Right cardiac atrium (tissue), 5 donors: ENCODE data around the gene PCSK2. TPM values are rescaled to one million over a fixed set of nuclear protein-coding genes. Genes with fewer than 3 reads are reported as not detected.
A peak's percentile ranks its signal among the peaks of the same experiment; 100 is the strongest.

Experiments used
- ATAC-seq, 2 donors: fragments of 200-7000 bp; cut with Tn5 transposase; one replicate each; pipeline versions ENCODE4 v1.8.0 to v1.9.1; 2020; ENCODE audit warnings: moderate library complexity in 2 of 2, mild to moderate bottlenecking in 1 of 2
- DNase-seq, 3 donors: peaks; one replicate each; pipeline ENCODE4 v3.0.0-alpha.2; 2020
- H3K27ac ChIP-seq: one replicate; pipeline ENCODE4 v1.5.1; 2013; ENCODE audit warnings: mild to moderate bottlenecking, low read length, control low read depth, moderate library complexity
- H3K27me3 ChIP-seq: one replicate; pipeline ENCODE4 v1.6.1; 2013; ENCODE audit not compliant: control insufficient read depth, insufficient read depth
- H3K4me1 ChIP-seq: one replicate; pipeline ENCODE4 v1.6.1; 2013; ENCODE audit warnings: low read length; ENCODE audit not compliant: control insufficient read depth, insufficient read depth
- H3K4me3 ChIP-seq: one replicate; pipeline ENCODE4 v1.5.1; 2013; ENCODE audit warnings: low read length, control low read depth
- H3K9me3 ChIP-seq: one replicate; pipeline ENCODE4 v1.6.1; 2013; ENCODE audit warnings: low read length; ENCODE audit not compliant: control insufficient read depth
- WGBS: extraction: QIAGEN DNeasy Blood & Tissue Kit; methylation state at CpG from one replicate; pipeline ENCODE4 v1.1.7; 2013; 5-methylcytosine and 5-hydroxymethylcytosine counted together
- intact Hi-C, 4 donors: fragments of 100-400 bp; cut with DNase I; formaldehyde crosslinking; loops; one replicate each; pipeline versions ENCODE4 v1.11.0 to v1.14.0; 2022 to 2023
- long read RNA-seq, 4 donors: library from polyadenylated mRNA; unstranded; transcript quantifications; one replicate each; pipeline ENCODE4 v2.0.0, GENCODE V29; 2020 to 2021
- polyA plus RNA-seq: library from polyadenylated mRNA; stranded (reverse); fragments of 200-250 nt; gene quantifications from one replicate; pipeline ENCODE4 v1.2.3, GENCODE V29; 2013
- total RNA-seq, 4 donors: library from RNA; stranded (reverse); fragmentation: NEBNext Ultra II Directional; extraction: Animal tissue kit (Norgen Biotek cat#: 25700); gene quantifications; one replicate each; pipeline ENCODE4 v1.2.1, GENCODE V29; 2021
- donor health status: healthy with polysubstance abuse.
- donor health status: DM: no; HTN: yes; CAD: no.
- donor health status: DM: no; HTN: no; CAD: no.
- donor health status: DM: no; HTN: yes; CAD: no; lungs with severe emphysema.
- donor health status: DM: yes; HTN: yes; CAD: no.

Gene PCSK2, protein sequence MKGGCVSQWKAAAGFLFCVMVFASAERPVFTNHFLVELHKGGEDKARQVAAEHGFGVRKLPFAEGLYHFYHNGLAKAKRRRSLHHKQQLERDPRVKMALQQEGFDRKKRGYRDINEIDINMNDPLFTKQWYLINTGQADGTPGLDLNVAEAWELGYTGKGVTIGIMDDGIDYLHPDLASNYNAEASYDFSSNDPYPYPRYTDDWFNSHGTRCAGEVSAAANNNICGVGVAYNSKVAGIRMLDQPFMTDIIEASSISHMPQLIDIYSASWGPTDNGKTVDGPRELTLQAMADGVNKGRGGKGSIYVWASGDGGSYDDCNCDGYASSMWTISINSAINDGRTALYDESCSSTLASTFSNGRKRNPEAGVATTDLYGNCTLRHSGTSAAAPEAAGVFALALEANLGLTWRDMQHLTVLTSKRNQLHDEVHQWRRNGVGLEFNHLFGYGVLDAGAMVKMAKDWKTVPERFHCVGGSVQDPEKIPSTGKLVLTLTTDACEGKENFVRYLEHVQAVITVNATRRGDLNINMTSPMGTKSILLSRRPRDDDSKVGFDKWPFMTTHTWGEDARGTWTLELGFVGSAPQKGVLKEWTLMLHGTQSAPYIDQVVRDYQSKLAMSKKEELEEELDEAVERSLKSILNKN
- total RNA-seq (1 to 10 TPM; 1.5 to 3.2 (median 2.0) TPM), polyA plus RNA-seq (1.1 TPM)
- long read RNA-seq, donor 1, partial matches to known transcripts: 1 of 3 reads
- long read RNA-seq, donor 1, other reads (novel, unspliced or antisense): 2 of 3 reads
- long read RNA-seq, donor 2, full-length matches to known transcripts: 4 of 4 reads
- long read RNA-seq, donor 2, partial matches to known transcripts: 0 of 4 reads
- long read RNA-seq, donor 2, other reads (novel, unspliced or antisense): 0 of 4 reads
- long read RNA-seq, donor 3, full-length matches to known transcripts: 4 of 5 reads
- long read RNA-seq, donor 3, partial matches to known transcripts: 0 of 5 reads
- long read RNA-seq, donor 3, other reads (novel, unspliced or antisense): 1 of 5 reads
- long read RNA-seq, donor 4, full-length matches to known transcripts: 2 of 2 reads
- long read RNA-seq, donor 4, partial matches to known transcripts: 0 of 2 reads
- long read RNA-seq, donor 4, other reads (novel, unspliced or antisense): 0 of 2 reads

DNA sequence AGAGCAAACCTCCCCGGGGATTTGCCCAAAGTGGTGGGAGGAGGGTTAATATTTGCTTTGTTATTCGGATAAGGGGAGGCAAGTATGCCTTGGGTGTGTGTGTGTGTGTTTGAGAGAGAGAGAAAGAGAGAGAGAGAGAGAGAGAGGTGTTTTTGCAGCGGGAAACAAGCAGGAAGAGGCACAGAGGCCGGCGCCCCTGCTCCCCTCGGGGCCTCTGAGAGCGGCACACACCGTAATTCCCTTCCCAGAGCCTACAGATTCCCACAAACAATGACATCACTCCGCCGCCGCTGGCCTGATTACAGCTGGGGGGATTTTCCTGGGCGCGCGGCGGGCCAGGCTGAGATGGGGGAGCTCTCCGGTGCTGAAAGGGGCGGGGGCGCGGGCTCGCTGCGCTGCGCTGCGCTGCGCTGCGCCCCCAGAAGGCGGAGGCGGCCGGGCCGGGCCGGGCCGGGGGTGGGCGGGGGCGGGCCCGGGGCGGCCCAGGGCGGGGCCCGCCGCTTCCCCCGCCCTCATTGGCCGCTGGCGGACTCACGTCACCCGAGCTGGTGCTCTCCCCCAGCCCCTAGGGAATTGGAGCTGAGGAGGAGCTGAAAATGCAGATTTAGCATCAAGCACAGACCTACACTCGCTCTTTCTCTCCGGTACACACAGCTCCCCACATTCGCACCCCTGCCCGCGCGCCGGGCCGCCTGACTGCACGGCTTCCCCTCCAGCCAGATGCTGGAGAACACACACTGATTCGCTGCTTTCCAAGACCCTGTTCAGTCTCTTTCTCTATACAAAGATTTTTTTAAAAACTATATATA is at the start of gene PCSK2:
PCSK2 (plus strand) TSS at position 631 of the 809 bp plus-strand sequence. CDS start 266 bp downstream, outside the sequence.
- ATAC-seq (peak; percentile 72 to 74), DNase-seq (peak; percentile 28 to 69 (median 68))
- 2% methylated on average over 53 of the region's 53 CpGs for WGBS
- Histone ChIP-seq H3K27me3 (peaks cover 8% of the 10 kb centered on the region), H3K9me3 (no peaks in the 10 kb centered on the region), H3K4me1 (no peaks in the 10 kb centered on the region), H3K27ac (no peak within 1 kb of the TSS), H3K4me3 (peak within 1 kb of the TSS; percentile 35)
- intact Hi-C loops: no loop called here

DNA sequence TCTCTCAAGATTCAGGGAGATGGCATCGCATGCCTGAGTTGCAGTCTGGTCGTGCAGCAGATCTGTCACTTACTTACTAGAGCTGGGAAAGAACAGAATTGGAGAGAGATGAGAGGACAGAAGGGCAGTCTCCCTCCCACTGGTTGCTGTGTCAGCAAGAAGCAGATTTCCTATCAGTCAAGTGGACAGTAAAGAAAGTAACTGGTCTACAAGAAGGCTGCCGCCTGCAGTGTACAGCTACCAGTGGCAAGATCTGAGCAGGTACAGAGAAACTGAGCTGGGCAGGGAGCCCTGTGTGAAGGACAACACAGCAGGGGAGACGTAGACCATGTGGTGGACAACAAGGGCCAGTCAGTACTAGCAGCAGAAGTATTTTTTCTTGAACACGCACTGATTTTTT is 49.5 kb upstream of the PCSK2 start:
- DNase-seq (no peak), ATAC-seq (no peak)
- Histone ChIP-seq H3K4me1 (no peaks in the 10 kb centered on the region), H3K27ac (no peak overlapping the region), H3K27me3 (no peaks in the 10 kb centered on the region), H3K4me3 (no peak overlapping the region), H3K9me3 (no peaks in the 10 kb centered on the region)
- intact Hi-C loops: no loop called here
- WGBS: 55% methylated on average over 5 of the region's 5 CpGs

DNA sequence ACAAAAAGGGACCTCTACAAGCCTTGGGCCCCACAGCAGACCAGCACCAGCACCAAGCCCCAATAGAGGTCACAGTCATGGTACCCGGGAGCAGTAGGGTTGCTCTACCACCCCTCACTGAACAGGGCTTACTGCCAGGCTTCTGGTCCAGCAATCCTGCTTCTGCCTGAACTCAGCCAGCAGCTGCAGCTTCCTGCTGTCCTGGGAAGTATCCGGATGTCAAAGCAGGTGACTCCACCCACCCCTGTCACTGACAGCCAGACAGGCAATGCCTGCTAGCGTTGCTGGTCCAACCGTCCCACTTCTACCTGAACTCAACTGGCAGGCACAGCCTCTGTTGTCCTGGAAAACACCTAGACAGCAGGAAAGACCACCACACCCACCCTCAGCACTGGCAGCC is 47.0 kb upstream of the PCSK2 start:
- Histone ChIP-seq H3K9me3 (no peaks in the 10 kb centered on the region), H3K27ac (no peak overlapping the region), H3K4me3 (no peak overlapping the region), H3K4me1 (no peaks in the 10 kb centered on the region), H3K27me3 (no peaks in the 10 kb centered on the region)
- ATAC-seq: no peak
- DNase-seq: no peak
- intact Hi-C loops: no loop called here
- 55% methylated on average over 4 of the region's 4 CpGs for WGBS

DNA sequence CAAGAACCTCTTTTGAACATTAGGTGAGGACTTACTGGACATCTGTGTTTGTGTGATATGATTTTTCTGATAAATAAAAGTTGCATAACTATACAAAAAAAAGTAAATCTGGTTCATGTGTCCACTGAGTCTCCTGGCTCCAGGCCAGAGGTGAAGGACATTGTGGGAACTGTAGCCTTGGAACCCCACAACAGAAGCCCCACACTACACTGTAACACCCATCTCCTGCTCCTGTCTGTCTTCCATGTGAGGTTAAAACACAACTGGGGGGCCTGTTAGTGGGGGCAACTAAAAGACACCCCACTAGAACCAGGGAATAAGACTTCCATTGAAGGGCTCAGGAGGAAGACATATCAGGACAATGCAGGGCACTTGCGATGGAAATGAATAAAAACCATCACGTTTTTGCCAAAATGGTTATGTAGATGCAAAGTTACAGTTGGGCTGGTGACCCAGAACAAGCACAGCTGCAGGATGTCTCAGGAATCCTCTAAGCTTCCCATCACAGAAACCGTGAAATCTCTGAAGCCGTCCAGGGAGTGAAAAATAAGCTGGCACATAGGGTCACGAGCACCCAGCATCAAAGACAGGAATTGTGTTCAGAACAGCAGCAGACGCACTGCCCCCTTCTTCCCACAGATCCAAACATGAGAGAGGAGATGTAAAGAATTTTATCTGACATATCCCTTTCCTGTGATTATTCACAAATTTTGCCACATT is 36.7 kb upstream of the PCSK2 start:
- Histone ChIP-seq H3K4me1 (no peaks in the 10 kb centered on the region), H3K4me3 (no peak overlapping the region), H3K27me3 (no peaks in the 10 kb centered on the region), H3K27ac (no peak overlapping the region), H3K9me3 (no peaks in the 10 kb centered on the region)
- ATAC-seq (no peak), DNase-seq (no peak)
- intact Hi-C loops: no loop called here
- 37% methylated on average over 6 of the region's 6 CpGs for WGBS

DNA sequence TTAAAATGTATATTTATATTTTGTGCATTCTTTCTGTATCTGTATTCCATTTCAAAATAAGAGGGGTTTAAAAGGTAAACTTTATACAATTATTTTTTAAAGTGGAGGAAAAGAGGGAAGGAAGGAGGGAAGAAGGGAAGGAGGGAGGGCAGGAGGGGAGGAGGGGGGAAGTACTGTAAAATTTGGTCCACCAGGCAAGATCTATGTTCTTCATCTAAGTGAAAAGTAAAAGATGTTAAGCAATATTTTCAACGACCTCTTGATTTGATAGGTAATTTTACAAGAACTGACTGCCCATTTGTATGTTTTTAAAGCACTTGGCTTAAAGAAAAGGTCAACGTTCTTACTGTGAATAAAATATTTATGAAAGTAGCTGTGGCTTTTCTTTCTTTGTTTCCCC is 29.8 kb upstream of the PCSK2 start:
- H3K9me3 ChIP-seq: no peaks in the 10 kb centered on the region
- no peak overlapping the region for H3K27ac ChIP-seq
- H3K4me3 ChIP-seq: no peak overlapping the region
- H3K27me3 ChIP-seq: no peaks in the 10 kb centered on the region
- ATAC-seq (no peak), DNase-seq (no peak)
- no peaks in the 10 kb centered on the region for H3K4me1 ChIP-seq
- intact Hi-C loops: no loop called here
- WGBS: 62% methylated on average over 2 of the region's 2 CpGs

DNA sequence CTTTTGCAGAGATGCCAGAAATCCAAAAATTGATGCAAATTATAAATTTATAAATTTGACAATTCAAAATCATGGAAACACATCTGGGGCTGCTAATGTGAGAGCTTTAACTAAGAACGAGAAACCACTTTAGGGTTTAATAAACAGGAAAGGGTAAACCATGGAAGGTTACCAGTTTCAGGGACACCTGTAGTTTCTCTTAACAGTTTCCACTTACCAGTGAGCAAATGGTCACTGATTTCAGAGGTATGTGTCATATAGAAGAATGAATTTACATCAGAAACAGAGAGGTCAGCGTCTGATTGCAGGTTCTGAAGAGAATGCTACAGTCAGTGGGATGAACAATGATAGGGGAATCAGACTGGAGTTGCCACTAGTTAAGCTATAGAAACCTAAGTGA is 24.8 kb upstream of the PCSK2 start:
- intact Hi-C loops: no loop called here
- H3K27ac ChIP-seq: no peak overlapping the region
- WGBS: 65% methylated on average over 2 of the region's 2 CpGs
- no peaks in the 10 kb centered on the region for H3K27me3 ChIP-seq
- H3K4me3 ChIP-seq: no peak overlapping the region
- no peak for DNase-seq
- H3K9me3 ChIP-seq: no peaks in the 10 kb centered on the region
- no peak for ATAC-seq
- no peaks in the 10 kb centered on the region for H3K4me1 ChIP-seq

DNA sequence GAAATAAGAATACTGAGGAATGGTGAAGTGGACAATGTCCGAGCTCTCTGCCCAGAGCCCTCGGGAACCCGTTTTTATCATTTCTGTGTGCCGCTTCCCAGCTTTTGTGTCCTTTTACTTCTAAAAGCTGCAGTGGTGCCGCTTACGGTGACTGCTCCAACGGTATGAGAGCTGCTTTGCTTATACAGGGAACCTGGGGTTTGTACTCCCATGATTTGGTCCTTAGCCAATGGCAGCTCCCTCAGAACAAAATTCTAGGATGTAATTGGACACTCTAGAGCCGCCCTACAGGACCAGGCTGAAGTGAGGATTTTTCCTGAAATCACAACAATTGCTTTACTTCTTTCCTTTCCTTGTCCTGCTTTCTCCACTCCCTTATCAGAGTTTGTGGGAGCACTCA is 24.2 kb upstream of the PCSK2 start:
- Histone ChIP-seq H3K4me1 (no peaks in the 10 kb centered on the region), H3K27ac (no peak overlapping the region), H3K4me3 (no peak overlapping the region), H3K9me3 (no peaks in the 10 kb centered on the region), H3K27me3 (no peaks in the 10 kb centered on the region)
- intact Hi-C loops: no loop called here
- WGBS: 7% methylated on average over 8 of the region's 8 CpGs
- ATAC-seq (no peak), DNase-seq (no peak)

DNA sequence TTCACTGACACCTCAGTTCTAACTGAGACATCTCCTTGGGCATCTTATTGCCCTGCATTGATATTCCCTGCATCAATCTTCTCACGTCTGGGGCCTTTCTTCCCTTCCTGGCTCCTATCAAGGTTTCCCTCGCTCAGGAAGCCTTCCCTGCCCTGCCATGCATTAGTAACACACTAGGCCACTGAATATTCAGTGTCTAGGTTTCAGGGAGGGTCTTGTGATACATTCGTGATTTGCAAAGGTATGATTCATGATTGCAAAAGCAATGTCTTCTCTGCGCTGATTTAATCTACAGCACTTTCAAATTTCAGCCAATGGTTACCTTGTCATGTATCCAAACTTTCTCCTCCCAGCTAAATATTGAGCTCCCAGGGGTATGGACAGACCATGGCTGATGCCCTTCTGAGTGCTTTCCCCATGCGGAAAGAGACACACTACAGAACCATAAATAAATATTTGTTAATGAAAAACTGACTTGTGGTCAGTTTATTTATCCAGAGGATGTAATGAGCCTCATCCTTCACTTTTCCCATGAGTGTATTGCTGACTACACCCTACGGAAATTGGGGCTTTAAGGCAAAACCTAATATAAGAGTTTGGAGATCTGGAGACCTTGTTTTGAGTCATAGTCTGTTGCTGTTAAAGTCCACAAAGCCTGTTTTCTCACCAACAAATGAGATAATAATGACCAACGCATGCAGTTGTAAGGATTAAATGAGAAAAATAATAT is 21.6 kb upstream of the PCSK2 start:
- no peaks in the 10 kb centered on the region for H3K9me3 ChIP-seq
- H3K4me1 ChIP-seq: no peaks in the 10 kb centered on the region
- intact Hi-C loops: no loop called here
- H3K27ac ChIP-seq: no peak overlapping the region
- WGBS: 68% methylated on average over 7 of the region's 7 CpGs
- DNase-seq: no peak
- H3K27me3 ChIP-seq: no peaks in the 10 kb centered on the region
- ATAC-seq: no peak
- no peak overlapping the region for H3K4me3 ChIP-seq

DNA sequence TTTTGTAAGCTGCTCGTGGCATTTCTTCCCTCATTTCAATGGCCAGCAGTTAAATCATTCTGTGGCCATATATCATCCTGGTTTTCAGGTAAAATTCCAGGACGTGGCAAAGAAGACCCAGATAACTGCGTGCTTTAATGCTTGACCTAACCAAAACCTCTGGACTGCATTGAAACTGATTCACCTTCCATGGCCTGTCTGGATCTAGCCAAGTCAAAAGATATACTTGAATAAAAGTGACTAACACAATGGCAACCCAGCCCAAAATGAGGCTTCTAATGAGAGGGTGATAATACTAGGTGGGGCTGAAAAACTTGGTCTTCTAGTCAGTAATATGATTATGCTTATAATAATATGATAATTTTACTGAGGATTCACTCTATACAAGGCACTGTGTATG is 16.5 kb upstream of the PCSK2 start:
- no peak for ATAC-seq
- WGBS: 60% methylated on average over 3 of the region's 3 CpGs
- intact Hi-C loops: no loop called here
- no peak for DNase-seq
- no peaks in the 10 kb centered on the region for H3K4me1 ChIP-seq
- H3K9me3 ChIP-seq: no peaks in the 10 kb centered on the region
- H3K4me3 ChIP-seq: no peak overlapping the region
- H3K27me3 ChIP-seq: no peaks in the 10 kb centered on the region
- H3K27ac ChIP-seq: no peak overlapping the region
